Posterior vena cava (tissue), 2 donors: Measurements from ENCODE around the gene PSMD5. TPM values are rescaled to one million over a fixed set of nuclear protein-coding genes. Genes with fewer than 3 reads are reported as not detected.

ENCODE experiments used
- DNase-seq: peaks from one replicate; pipeline ENCODE4 v3.0.0-alpha.2; 2020; ENCODE audit warnings: low spot score
- intact Hi-C, 2 donors: fragments of 100-400 bp; cut with DNase I; formaldehyde crosslinking; loops; one replicate each; pipeline versions ENCODE4 v1.14.1 to v1.14.2; 2022 to 2023
- total RNA-seq, 2 donors: library from RNA; stranded (reverse); fragmentation: NEBNext Ultra II Directional; extraction: Animal tissue kit (Norgen Biotek cat#: 25700); gene quantifications; one replicate each; pipeline ENCODE4 v1.2.1, GENCODE V29; 2021
- donor health status: DM: yes; HTN: yes; CAD: no.
- donor health status: DM: yes; HTN: yes; CAD: no.

The PSMD5 gene
- total RNA-seq, 2 donors from 2014 or later = 31.3 to 37.5 TPM

GRCh38 chr9:120861935-120862334 lies 19.2 kb upstream of the PSMD5 start:
- intact Hi-C loops = no loop called here

DNA sequence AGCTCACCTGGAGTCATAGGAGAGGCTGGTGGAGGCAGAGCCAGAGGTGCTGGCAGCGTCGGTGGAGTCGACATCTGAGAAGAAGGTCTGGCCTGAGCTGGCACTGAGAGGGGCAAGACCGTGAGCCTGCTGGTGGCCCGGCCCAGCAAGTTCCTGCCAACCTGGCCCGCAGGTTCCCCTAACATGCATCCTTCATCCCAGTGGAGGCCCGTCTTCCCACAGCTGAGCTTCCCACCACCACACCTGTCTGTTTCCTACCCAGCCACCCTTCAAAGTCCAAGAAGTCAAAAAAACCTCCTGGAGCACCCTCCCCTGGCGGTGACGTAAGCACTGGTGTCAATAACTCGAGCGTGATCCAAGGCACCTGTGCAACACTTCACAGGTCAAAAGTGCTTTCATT lies 17.4 kb upstream of the PSMD5 start:
- intact Hi-C loops = no loop called here
- no peak for DNase-seq

More at GRCh38 chr9:120861935-120862334, 19.2 kb upstream of the PSMD5 start:
- DNase-seq = no peak

- DNase-seq = no peak
- intact Hi-C loops = loop anchor here in 1 of 2 donors (10.0 kb wide), 1 partner anchor 205 kb away; no protein-coding TSS in a partner anchor
Observed at GRCh38 chr9:120859361-120859760, 16.6 kb upstream of the PSMD5 start.

- DNase-seq = no peak
- intact Hi-C loops = loop anchor here in 1 of 2 donors (10.0 kb wide), 1 partner anchor 207 kb away; no protein-coding TSS in a partner anchor
Observed at GRCh38 chr9:120857902-120858301, 15.2 kb upstream of the PSMD5 start.

- intact Hi-C loops = loop anchor here in 1 of 2 donors (10.0 kb wide), 1 partner anchor 207 kb away; no protein-coding TSS in a partner anchor
- no peak for DNase-seq
Observed at GRCh38 chr9:120857481-120857880, 14.8 kb upstream of the PSMD5 start.

DNA sequence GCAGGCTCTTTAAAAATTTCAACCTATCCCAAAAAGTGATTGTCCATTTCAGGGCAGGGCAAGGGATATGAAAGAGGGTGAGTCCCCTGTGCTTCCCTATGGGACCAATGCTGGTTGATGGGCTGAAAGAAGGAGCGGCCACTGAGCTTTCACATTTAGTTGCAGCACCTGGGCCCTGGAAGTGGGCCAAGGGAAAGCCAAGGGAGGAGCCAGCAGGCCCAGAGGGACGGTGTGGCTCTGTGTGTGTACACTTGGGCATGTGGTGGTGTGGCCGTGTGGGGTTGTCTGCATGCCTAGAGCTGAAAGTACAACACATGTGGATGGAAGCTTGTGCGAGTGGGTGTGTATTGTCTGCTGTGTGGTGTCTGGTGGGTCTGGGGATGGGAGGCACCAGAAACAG lies 14.0 kb upstream of the PSMD5 start:
- no peak for DNase-seq
- intact Hi-C loops = loop anchor here in 1 of 2 donors (10.0 kb wide), 1 partner anchor 208 kb away; no protein-coding TSS in a partner anchor

DNA sequence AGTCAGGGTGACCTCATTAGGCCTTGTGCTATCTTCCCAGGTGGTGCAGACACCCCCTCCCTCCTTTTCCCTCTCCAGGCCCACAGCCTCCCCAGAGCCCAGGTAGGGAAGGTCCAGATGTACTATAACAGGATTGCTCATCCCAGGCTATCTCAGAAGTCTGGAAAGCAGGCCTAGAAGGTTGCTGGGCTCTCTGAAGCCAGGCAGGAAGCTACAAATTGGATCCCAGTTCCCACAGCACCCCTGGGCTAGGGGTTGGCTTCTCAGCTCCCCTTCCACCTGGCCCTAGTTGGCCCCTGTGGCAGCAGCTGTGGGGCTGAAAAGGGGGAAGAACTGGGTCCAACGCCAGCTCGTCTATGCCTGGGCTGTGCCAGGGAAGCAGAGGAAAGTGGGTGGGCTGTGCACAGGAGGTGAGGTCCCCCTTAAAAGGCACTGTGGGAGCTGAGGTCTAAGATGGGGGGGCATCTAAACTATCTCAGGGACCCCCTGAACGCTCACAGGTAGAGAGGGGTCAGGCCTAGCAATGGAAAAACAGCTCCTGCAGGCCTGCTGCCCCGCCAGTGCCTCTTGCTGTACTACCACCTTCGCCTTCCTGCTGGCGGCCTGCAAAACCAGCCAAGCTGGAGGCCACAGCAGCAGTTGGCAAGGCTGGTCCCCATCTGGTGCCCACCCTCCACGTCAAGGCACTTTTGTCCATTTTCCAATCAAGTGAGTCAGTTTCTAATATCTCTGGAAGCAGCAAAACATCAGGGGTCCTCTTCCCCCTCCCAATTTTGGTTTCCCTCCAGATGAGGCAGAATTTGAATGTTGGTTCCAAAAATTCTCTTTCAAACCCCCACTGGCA lies 13.3 kb upstream of the PSMD5 start:
- intact Hi-C loops = loop anchor here in 1 of 2 donors (10.0 kb wide), 1 partner anchor 209 kb away; no protein-coding TSS in a partner anchor

DNA sequence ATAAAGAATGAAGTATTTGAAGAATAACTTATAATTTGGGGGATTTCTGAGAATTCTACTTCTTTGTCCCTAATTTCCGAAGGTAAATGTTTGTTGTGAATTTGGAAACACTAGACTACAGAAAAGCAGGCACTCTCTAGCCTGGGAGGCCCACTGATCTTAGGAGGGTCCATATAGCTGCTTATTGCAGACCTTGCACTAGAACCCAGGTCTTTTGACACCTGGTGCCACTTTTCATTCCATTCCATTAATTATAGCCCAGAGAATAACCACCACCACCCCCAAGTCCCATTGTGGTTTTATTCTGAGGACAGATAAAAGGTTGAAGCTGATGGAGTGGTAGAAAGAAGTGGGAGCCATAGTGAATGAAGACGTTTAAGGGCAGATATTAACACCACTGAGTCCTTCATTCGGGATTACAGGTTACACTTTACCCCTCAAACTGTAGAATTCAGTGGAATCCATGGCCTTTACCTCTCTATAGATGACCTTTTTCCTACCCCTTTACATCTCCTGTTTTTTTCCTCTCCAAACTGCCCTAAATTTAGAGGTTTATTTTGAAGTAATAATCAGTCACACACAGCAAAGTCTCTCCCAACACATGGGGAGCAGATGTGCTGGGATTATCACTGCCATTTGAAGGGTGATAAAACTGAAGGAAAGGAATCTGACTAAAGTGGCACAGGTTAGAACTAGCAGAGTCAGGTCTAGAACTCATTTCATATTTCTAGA lies 12.0 kb upstream of the PSMD5 start:
- no peak for DNase-seq
- intact Hi-C loops = loop anchor here in 1 of 2 donors (10.0 kb wide), 1 partner anchor 210 kb away; no protein-coding TSS in a partner anchor

More for the DNA sequence above, 13.3 kb upstream of the PSMD5 start:
- no peak for DNase-seq

GRCh38 chr9:120853198-120853597 lies 10.5 kb upstream of the PSMD5 start:
- intact Hi-C loops = loop anchor here in 1 of 2 donors (10.0 kb wide), 1 partner anchor 212 kb away; no protein-coding TSS in a partner anchor
- no peak for DNase-seq

DNA sequence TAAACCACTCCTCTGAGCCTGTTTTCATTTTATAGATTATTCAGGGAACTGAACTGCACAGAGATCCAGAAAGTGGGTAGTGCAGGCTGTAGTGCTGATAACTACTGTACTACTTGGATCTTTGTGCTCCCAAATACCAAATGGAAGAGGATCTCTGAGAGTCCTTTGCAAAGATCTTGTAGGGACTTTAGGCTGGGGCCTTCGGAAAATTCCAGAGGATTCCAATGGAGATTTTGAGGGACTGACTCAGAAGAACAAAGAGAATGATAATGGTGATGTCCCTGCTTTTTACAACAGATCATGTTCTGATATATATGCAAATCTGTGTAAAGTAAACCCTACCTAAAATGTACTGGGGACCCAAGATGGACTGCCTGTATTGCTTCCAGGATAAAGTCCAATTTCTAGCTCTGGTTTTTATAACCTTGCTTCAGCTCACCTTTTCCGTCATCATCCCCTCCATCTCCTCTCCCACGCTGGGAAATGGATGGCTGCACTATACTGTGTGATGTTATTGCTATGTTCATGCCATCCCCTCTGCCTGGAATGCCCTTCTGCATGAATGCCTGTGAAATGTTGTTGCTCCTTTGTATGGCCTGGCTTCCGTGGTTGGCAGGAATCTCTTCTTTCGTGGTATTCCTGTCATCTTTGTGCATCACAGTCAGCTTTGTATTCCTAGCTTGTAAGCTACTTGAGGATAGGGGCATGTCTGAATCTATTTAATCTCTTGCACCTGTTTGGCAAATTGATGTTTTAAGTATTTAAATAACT lies 9.7 kb upstream of the PSMD5 start:
- intact Hi-C loops = loop anchor here in 1 of 2 donors (10.0 kb wide), 1 partner anchor 212 kb away; no protein-coding TSS in a partner anchor
- no peak for DNase-seq

- intact Hi-C loops = loop anchor here in 1 of 2 donors (10.0 kb wide), 1 partner anchor 213 kb away; no protein-coding TSS in a partner anchor
- DNase-seq = no peak
Observed at GRCh38 chr9:120851449-120851848, 8.7 kb upstream of the PSMD5 start.

- intact Hi-C loops = loop anchor here in 1 of 2 donors (10.0 kb wide), 1 partner anchor 214 kb away; no protein-coding TSS in a partner anchor
- DNase-seq = no peak
Observed at GRCh38 chr9:120850315-120850714, 7.6 kb upstream of the PSMD5 start.

- intact Hi-C loops = no loop called here
- no peak for DNase-seq
Observed at GRCh38 chr9:120846906-120847305, 4.2 kb upstream of the PSMD5 start.

DNA sequence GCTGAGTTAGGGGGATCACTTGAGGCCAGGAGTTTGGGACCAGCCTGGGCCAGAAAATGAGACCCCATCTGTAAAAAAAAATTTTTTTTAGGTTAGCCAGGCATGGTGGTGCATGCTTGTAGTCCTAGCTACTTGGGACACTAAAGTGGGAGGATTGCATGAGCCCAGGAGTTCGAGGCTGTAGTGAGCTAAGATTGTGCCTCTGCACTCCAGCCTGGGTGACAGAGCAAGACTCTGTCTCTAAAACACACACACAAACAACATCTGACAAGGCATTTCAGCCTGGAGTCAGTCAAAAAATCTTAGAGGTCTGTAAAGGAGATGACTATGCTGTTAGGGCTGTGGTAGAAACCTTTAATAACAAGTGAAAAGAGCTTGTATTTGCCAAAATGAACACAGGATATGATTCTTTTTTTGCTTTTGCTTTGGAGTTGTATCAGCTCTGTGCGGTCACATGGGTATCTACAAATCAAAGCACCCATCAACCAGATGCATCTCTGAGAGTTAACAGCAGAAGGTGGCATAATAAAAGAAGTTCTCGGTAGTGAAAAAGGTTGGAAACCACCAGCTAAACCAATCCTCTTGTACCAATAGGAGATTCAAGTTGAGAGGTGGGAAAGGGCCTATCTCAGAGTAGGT lies 3.6 kb upstream of the PSMD5 start:
- intact Hi-C loops = no loop called here
- DNase-seq = no peak

- no peak for DNase-seq
- intact Hi-C loops = no loop called here
Observed at GRCh38 chr9:120845255-120845654, 2.5 kb upstream of the PSMD5 start.

DNA sequence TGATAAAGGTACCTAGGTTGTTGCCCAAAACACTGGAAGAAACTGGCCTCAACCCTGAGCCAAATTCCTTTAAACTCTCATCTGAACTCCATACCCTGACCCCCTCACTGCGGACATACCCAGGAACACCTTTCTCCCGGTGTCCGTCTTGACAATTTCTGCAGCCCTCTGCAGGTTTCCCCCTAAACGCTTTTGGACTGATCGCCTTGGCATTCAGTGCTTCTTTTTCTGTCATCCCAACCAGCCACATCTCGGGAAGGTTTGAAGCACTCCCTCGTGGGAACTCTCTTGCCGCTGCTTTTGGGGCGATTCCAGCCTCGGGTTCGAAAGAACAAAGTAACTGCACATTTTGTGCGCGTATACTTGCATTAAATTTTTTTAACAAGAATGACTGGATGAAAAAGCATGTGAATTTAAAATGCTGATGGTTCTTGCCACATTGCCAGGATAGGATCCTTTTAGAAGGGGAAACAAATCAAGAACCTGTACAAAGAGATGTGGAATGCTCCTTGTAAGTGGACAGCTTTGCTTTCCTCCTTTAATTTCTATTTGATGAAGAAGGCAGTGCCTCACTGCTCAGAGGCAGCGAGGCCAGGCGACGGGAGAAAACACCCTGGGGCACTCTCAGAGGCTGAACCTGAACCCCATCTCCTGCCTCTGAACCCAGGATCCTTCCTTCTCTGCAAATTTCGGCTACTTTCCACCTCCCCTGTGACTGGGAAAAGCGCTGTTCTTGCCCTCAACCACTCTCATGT lies 615 bp downstream of the PSMD5 start:
- DNase-seq = no peak
- intact Hi-C loops = no loop called here

- intact Hi-C loops = no loop called here
Observed at GRCh38 chr9:120839146-120839545, 3.6 kb downstream of the PSMD5 start.

DNA sequence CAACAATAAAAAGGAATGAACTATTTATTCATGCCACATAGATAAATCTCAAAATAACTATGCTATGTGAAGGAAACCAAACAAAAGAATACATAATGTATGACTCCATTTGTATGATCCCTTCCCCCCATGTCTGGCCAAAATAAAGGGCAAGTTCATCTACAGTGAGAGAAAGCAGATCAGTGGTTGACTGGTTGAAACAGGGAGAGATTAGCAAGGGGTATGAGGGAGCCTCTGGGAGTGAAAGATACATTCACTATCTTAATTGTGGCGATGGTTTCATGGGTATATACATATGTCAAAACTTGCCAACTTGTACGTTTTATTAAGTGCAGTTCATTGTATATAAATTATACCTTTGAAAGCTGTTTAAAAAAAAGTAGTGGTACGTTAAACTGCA lies 4.8 kb downstream of the PSMD5 start:
- intact Hi-C loops = no loop called here
- no peak for DNase-seq

More at GRCh38 chr9:120839146-120839545, 3.6 kb downstream of the PSMD5 start:
- no peak for DNase-seq
